Cardiac septum (tissue), 1 donor: ENCODE data around the gene IL17RB. TPM values are rescaled to one million over a fixed set of nuclear protein-coding genes. Genes with fewer than 3 reads are reported as not detected.
A peak's percentile ranks its signal among the peaks of the same experiment; 100 is the strongest.

Experiments used
- DNase-seq: peaks from one replicate; pipeline ENCODE4 v3.0.0-alpha.2; 2020; ENCODE audit warnings: low spot score
- intact Hi-C: fragments of 100-400 bp; cut with DNase I; formaldehyde crosslinking; loops from one replicate; pipeline ENCODE4 v1.14.0; 2022
- total RNA-seq: library from RNA; stranded (reverse); fragmentation: NEBNext Ultra II Directional; extraction: Animal tissue kit (Norgen Biotek cat#: 25700); gene quantifications from one replicate; pipeline ENCODE4 v1.2.1, GENCODE V29; 2021
- donor health status: DM: no; HTN: no; CAD: no.

The IL17RB gene
- total RNA-seq, 1 donor from 2014 or later = 0.08 TPM

GRCh38 chr3:53845881-53846133 lies 561 bp upstream of the IL17RB start:
- no peak for DNase-seq
- intact Hi-C loops = no loop called here

DNA sequence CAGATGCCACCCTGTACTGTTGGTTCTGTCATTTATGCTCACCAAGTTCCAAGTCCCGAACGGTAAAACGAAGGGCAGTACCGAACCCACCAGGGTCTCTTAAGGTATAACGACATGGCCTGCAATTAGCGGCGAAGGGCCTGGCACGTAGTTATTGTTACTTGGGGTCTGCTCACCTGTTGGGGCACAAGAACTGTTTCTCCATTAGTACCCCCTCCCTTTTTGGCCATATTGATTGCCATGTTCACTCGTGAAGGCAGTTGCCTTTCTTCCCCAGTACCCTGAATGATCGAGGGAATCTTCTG lies 435 bp downstream of the IL17RB start:
- intact Hi-C loops = no loop called here

GRCh38 chr3:53849916-53850315 lies 3.5 kb downstream of the IL17RB start:
- intact Hi-C loops = no loop called here

More for the DNA sequence above, 435 bp downstream of the IL17RB start:
- DNase-seq = no peak

GRCh38 chr3:53850895-53851294 lies 4.5 kb downstream of the IL17RB start:
- no peak for DNase-seq
- intact Hi-C loops = no loop called here

More at GRCh38 chr3:53849916-53850315, 3.5 kb downstream of the IL17RB start:
- DNase-seq = no peak

- DNase-seq = no peak
- intact Hi-C loops = no loop called here
Measured at GRCh38 chr3:53856964-53857363, 10.6 kb downstream of the IL17RB start.

- no peak for DNase-seq
- intact Hi-C loops = no loop called here
Measured at GRCh38 chr3:53858096-53858741, 11.9 kb downstream of the IL17RB start.

- intact Hi-C loops = no loop called here
Measured at GRCh38 chr3:53859178-53859577, 12.8 kb downstream of the IL17RB start.

DNA sequence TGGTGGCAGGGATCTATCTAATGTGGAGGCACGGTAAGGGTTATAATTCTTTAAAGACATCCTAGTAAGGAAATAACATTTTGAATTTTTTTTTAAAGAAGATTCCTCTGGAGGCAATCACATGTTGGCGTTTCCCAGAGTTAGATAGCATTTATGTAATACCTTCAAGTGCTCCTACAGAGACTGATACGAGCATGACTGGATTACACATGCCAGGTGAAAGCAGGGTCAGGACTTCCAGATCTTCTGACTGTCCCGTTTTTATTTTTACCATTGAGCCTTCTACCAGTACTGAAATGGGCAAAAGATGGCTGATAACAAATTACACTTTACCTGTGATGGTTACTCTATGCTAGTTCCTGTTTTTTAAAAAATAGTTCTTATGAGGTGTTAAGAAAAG lies 13.8 kb downstream of the IL17RB start:
- intact Hi-C loops = no loop called here
- DNase-seq = no peak

More at GRCh38 chr3:53859178-53859577, 12.8 kb downstream of the IL17RB start:
- DNase-seq = no peak

- no peak for DNase-seq
- intact Hi-C loops = no loop called here
Measured at GRCh38 chr3:53862241-53862640, 15.9 kb downstream of the IL17RB start.

GRCh38 chr3:53863145-53863544 lies 16.8 kb downstream of the IL17RB start:
- intact Hi-C loops = no loop called here

DNA sequence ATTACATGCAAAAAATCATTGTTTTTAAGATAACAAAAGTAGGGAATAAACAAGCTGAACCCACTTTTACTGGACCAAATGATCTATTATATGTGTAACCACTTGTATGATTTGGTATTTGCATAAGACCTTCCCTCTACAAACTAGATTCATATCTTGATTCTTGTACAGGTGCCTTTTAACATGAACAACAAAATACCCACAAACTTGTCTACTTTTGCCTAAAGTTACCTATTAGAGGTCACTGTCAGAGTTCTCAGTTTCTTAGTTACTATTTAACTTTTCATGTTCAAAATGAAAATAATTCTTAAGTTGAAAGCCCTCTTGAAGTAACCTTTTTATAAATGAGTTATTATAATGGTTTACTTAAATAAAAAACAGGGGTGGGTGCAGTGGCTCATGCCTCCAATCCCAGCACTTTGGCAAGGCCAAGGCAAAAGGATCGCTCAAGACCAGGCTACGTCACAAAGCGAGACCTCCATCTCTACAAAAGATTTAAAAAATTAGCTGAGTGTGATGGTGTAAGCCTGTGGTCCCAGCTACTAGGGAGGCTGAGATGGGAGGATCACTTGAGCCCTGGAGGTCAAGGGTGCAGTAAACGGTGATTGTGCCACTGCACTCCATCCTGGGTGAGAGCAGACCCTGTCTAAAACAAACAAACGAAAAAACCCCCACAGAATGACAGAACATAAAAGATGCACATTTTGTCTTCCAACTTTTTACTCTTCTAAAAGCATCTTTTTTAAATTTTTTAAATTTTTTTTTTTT lies 19.5 kb downstream of the IL17RB start:
- no peak for DNase-seq
- intact Hi-C loops = no loop called here

More at GRCh38 chr3:53863145-53863544, 16.8 kb downstream of the IL17RB start:
- no peak for DNase-seq

GRCh38 chr3:53880396-53881345 lies 34.3 kb downstream of the IL17RB start:
- intact Hi-C loops = loop anchor here (5.0 kb wide), 1 partner anchor 533 kb away; the partner anchor contains the start of gene DCP1A
- no peak for DNase-seq

DNA sequence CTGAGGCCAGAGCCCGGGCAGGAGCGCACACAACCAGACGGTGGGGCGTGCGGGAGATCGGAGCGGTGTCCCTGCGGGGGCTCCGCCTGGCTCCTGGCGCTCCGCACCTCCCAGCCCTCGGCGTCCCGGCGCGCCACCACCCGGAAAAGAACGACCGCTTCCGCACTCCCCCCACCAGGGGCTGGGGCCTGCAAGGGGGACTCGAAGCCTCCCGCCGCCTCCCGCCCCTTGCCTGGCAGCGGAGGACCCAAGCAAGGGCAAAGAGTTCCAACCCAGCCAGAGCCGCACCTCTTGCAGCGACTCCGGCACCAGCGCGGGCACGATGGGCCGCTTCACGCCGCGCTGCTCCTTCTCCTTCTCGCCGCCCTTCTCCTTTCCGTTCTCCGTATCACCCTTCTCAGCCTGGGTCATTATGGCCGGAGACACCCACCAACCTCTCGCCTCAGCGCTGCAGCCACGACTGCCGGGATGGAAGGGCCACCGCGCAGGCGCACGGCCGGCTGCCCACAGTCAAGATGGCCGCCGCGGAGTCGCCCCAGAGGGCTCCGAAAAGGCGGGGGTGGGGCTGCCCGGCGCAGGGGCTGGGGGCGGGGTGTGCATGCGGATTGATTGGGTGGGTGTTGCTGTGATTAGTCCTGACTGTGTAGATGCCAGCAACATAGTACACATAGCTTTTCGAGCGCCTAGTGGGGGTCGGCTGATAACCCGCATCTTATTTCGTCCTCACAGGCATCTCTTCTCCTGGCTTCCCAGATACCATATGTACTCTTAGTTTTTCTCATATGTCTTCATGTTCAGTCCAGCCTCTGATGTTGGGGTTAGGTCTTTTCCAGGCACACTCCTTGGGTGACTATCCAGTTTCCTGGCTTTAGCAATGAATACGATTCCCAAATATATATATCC lies 35.6 kb downstream of the IL17RB start, which contains the start of gene ACTR8:
TSS of gene ACTR8 (minus strand) at position 462 of the 903 bp plus-strand sequence. CDS start at position 411, 51 bp downstream.
- intact Hi-C loops = loop anchor here (1.0 to 5.0 kb wide), 2 partner anchors 9 to 535 kb away; partner anchors contain the start of genes DCP1A and SELENOK
- peak; percentile 95 for DNase-seq

GRCh38 chr3:53883008-53883407 lies 36.6 kb downstream of the IL17RB start:
- no peak for DNase-seq
- intact Hi-C loops = loop anchor here (5.0 kb wide), 1 partner anchor 536 kb away; the partner anchor contains the start of gene DCP1A

DNA sequence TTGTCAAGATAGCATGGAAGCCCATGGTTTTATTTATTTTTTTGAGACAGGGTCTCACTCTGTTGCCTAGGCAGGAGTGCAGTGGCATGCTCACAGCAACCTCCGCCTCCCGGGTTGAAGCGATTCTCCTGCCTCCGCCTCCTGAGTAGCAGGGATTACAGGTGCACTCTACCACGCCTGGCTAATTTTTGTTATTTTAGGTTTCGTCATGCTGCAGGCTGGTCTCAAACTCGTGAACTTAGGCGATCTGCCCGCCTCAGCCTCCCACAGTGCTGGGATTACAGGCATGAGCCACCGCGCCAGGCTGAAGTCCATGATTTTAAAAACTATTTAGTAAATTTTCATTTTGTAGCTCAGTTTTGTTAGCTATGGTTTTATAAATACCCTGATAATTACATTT lies 38.3 kb downstream of the IL17RB start:
- DNase-seq = no peak
- intact Hi-C loops = loop anchor here (5.0 kb wide), 1 partner anchor 537 kb away; the partner anchor contains the start of gene DCP1A

DNA sequence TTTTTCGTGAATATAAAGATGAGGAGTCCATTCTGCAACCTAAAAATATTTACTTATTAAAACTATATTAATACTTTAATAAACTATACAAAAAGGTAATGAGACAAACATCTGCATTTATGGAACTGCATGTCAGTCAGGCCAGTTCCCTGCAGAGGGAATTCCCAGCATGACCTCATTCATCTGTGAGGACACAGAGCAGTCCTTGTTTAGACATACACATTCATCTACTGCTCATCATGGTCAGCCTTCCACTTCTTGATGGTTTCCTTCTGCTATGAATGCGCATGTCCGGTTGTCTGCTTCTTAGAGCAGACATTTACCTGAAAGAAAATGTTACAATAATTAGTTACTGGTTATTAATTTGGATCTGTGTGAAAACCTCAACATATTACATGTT lies 38.9 kb downstream of the IL17RB start:
- intact Hi-C loops = no loop called here
- no peak for DNase-seq

GRCh38 chr3:53887446-53887845 lies 41.1 kb downstream of the IL17RB start:
- intact Hi-C loops = no loop called here

DNA sequence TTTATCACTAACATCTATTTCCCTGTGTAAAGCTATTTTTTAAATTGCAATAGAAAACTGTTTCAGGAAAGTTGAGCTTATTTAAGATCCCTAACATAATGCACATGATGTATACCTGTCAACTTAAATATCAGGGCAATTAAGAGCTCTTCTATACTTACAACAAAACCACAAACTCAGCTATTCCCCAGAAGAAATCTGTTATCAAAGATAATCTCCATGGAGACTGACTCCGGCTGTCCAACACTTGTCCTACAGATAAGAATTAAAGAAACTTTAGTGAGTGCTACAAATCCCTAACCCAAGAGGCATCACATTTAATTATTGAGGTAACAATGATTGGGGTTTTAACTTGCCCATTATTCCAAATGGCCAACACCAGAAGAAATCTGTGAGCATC lies 41.9 kb downstream of the IL17RB start:
- intact Hi-C loops = no loop called here
- no peak for DNase-seq

More at GRCh38 chr3:53887446-53887845, 41.1 kb downstream of the IL17RB start:
- no peak for DNase-seq
